Coronary artery (tissue), 2 donors: Measurements from ENCODE around the gene ZNF536.

Experiments used
- DNase-seq: peaks from one replicate; pipeline ENCODE4 v3.0.0-alpha.2; 2017; ENCODE audit warnings: low spot score
- H3K27ac ChIP-seq, 2 donors: fragments of 200-600 bp; sonication (generic); one replicate each; pipeline ENCODE4 v1.5.1; 2016 to 2019
- H3K4me3 ChIP-seq: fragments of 200-600 bp; sonication (generic); 2 replicates; pipeline ENCODE4 v1.5.1; 2016; ENCODE audit warnings: mild to moderate bottlenecking, moderate library complexity
- CTCF ChIP-seq: fragments of 200-600 bp; sonication (generic); IDR thresholded peaks from one replicate; pipeline ENCODE4 v1.5.1; 2019; ENCODE audit warnings: antibody characterized with exemption

Gene ZNF536

GRCh38 chr19:30449078-30449590 lies 77.0 kb downstream of the ZNF536 start:
- DNase-seq: no peak
- no peak for TF ChIP-seq CTCF
- Histone ChIP-seq H3K4me3 (peak overlapping the region; percentile 34), H3K27ac (no peak overlapping the region)

DNA sequence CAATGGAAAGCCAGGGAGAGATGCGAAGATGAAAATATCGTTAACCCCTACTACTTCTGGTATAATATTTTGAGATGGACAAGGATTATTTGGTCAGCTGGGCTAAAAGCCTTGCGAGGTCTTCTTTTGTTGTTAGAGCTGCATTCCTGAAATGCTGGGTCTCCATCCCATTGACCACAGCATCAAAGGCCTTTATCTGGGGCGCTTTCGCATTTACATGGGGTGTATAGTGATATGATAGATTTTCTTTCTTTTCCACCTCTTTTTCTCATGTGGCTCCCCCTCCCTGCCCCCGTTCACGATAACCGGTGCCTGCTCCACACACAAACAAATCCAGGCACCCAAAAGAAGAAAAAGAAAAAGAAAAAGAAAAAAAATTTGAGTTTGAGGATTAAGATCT lies 77.5 kb downstream of the ZNF536 start:
- no peak for TF ChIP-seq CTCF
- Histone ChIP-seq H3K4me3 (peak overlapping the region; percentile 34), H3K27ac (no peak overlapping the region)
- no peak for DNase-seq

DNA sequence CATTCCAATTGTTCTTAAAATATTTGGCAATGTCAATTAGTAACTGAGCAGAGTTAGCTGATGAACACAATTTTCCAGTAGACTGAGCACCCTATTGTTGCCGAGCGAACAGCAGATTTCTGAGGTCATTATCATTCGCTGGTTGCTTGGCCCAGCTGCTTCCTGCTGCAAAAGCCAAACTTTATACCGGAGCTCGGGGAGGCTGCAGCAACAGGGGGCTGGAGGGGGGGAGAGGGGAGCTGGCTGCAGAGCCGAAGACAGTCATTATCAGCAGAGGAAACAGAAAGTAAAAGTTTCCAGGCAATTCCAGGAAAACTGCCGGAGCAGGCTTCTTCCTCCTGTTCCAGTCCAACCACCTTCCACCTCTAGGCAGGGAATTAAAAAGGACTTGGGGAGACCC lies 77.9 kb downstream of the ZNF536 start:
- no peak for TF ChIP-seq CTCF
- DNase-seq: no peak
- peak overlapping the region in 1 of 2 donors; percentile 7 for H3K27ac ChIP-seq
- peak overlapping the region; percentile 59 for H3K4me3 ChIP-seq

DNA sequence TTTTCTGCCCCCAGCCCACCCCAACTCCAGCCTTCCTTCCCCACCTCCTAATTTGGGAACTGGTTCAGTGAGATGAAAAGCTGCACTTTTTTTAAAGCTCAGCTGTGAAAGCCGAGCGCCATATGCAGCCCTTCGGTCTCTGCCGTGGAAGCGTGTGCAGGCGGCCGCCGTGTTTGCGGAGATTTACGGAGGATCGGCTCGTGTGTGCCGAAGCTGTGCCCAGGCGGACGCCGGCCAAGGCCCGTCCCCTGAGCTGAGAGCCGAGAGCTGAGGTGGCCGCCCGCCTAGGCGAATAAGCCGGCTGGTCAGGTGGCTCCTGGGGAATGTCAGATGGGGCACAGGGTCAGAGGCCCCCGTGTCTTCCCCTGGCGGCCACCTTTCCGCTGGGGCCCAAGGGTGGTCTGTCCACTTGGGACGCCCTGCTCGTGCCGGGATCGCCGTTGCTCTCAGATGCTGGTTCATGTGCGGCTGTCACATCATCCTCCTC lies 78.7 kb downstream of the ZNF536 start:
- Histone ChIP-seq H3K27ac (peak overlapping the region in 1 of 2 donors; percentile 11), H3K4me3 (peak overlapping the region; percentile 59)
- no peak for DNase-seq
- TF ChIP-seq CTCF: no peak

DNA sequence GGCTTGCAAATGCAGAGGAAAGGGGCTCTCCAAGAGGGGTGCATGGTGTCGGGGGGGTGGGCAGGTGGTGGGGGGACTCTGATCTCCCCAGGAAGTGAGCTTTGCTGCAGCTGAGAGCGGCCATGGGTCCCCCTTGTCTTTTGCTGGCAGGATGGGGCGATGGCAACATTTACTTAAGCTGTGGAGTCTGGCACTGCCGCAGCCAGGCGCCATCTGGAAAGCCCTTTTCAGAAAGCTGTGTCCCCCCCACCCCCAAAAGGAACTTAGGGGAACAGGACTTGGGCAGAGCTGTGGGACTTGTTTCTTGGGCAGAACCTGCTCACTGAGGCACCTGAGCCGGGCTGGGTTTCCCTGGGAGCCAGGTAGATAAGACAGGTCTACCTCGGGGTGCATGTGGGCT lies 80.7 kb downstream of the ZNF536 start:
- DNase-seq: no peak
- H3K4me3 ChIP-seq: no peak overlapping the region
- no peak for TF ChIP-seq CTCF
- no peak overlapping the region for H3K27ac ChIP-seq

DNA sequence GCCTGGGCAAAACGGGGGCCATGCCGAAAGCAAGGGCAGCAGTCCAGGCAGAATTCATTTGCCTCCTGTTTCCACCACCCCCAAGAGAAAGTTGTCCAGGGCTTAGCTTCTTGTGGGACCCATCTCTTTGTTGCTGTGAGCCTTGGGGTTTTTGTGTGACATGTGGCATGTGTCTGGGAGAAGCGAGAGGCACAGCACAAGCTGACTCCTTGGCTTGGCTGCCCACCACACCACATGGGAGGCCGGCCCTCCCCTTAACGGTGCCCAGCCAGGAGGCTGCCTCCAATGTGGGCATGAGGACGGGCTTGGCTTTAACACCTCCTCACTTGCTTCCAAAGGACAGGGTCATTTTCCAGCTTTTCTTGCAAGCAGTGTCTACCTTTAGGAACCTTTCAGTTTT lies 81.6 kb downstream of the ZNF536 start:
- no peak for TF ChIP-seq CTCF
- DNase-seq: no peak
- Histone ChIP-seq H3K4me3 (no peak overlapping the region), H3K27ac (no peak overlapping the region)

DNA sequence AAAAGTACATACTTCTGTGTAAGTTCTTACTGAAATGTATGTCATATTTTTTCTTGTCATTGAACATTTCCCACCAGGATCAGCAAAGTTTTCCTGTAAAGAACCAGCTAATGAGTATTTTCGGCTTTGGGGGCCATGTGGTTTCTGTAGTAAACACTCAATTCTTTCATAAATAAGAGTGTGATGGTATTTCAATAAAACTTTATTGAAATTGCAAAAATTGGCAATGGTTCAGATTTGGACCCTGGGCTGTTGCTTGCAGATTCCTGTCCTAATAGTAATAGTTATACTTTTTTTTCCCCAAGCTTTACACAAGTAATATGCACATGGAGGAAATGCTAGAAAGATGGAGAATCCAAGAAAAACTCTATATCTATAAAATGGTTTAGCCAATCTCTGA lies 83.7 kb downstream of the ZNF536 start:
- no peak for TF ChIP-seq CTCF
- no peak for DNase-seq
- no peak overlapping the region for H3K4me3 ChIP-seq
- no peak overlapping the region for H3K27ac ChIP-seq
